Measurements from ENCODE around the gene CDH1.

The CDH1 gene

GRCh38 chr16:68770671-68771070 lies 33.6 kb downstream of the CDH1 start:
- TF ChIP-seq FOXM1 (IDR thresholded peaks at IDR 0.05; ENCODE audit: borderline replicate concordance, low read depth): no peak
- TF ChIP-seq, protein P1, sequence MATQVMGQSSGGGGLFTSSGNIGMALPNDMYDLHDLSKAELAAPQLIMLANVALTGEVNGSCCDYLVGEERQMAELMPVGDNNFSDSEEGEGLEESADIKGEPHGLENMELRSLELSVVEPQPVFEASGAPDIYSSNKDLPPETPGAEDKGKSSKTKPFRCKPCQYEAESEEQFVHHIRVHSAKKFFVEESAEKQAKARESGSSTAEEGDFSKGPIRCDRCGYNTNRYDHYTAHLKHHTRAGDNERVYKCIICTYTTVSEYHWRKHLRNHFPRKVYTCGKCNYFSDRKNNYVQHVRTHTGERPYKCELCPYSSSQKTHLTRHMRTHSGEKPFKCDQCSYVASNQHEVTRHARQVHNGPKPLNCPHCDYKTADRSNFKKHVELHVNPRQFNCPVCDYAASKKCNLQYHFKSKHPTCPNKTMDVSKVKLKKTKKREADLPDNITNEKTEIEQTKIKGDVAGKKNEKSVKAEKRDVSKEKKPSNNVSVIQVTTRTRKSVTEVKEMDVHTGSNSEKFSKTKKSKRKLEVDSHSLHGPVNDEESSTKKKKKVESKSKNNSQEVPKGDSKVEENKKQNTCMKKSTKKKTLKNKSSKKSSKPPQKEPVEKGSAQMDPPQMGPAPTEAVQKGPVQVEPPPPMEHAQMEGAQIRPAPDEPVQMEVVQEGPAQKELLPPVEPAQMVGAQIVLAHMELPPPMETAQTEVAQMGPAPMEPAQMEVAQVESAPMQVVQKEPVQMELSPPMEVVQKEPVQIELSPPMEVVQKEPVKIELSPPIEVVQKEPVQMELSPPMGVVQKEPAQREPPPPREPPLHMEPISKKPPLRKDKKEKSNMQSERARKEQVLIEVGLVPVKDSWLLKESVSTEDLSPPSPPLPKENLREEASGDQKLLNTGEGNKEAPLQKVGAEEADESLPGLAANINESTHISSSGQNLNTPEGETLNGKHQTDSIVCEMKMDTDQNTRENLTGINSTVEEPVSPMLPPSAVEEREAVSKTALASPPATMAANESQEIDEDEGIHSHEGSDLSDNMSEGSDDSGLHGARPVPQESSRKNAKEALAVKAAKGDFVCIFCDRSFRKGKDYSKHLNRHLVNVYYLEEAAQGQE (IDR thresholded peaks at IDR 0.05; ENCODE audit: low read depth): no peak
- no peak for TF ChIP-seq ZBTB7A (IDR thresholded peaks at IDR 0.05; ENCODE audit: low read depth)
- TF ChIP-seq TAF1 (IDR thresholded peaks at IDR 0.05; ENCODE audit: low read depth): no peak
- TF ChIP-seq RAD21 (IDR thresholded peaks at IDR 0.05; ENCODE audit: low read depth): no peak
- TF ChIP-seq EP300 (IDR thresholded peaks at IDR 0.05; ENCODE audit: borderline replicate concordance): no peak
- TF ChIP-seq NFIC (IDR thresholded peaks at IDR 0.05): no peak
- TF ChIP-seq MAX (IDR thresholded peaks at IDR 0.05): no peak
- TF ChIP-seq CEBPB (IDR thresholded peaks at IDR 0.05): no peak
- TF ChIP-seq, protein P2, sequence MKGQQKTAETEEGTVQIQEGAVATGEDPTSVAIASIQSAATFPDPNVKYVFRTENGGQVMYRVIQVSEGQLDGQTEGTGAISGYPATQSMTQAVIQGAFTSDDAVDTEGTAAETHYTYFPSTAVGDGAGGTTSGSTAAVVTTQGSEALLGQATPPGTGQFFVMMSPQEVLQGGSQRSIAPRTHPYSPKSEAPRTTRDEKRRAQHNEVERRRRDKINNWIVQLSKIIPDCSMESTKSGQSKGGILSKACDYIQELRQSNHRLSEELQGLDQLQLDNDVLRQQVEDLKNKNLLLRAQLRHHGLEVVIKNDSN (IDR thresholded peaks at IDR 0.05): no peak
- no peak for TF ChIP-seq TCF12 (IDR thresholded peaks at IDR 0.05; ENCODE audit: low read depth)
- no peak for TF ChIP-seq TEAD4 (IDR thresholded peaks at IDR 0.05)
- no peak for TF ChIP-seq YY1 (IDR thresholded peaks at IDR 0.05; ENCODE audit: low read depth)
- TF ChIP-seq EGR1 (IDR thresholded peaks at IDR 0.05): no peak

GRCh38 chr16:68772030-68772681 lies 35.1 kb downstream of the CDH1 start:
- TF ChIP-seq YY1 (IDR thresholded peaks at IDR 0.05; ENCODE audit: low read depth) (no peak), MAX (IDR thresholded peaks at IDR 0.05) (no peak), CEBPB (IDR thresholded peaks at IDR 0.05) (no peak), EP300 (IDR thresholded peaks at IDR 0.05; ENCODE audit: borderline replicate concordance) (no peak), TEAD4 (IDR thresholded peaks at IDR 0.05) (no peak), EGR1 (IDR thresholded peaks at IDR 0.05) (no peak), FOXM1 (IDR thresholded peaks at IDR 0.05; ENCODE audit: borderline replicate concordance, low read depth) (no peak), RAD21 (IDR thresholded peaks at IDR 0.05; ENCODE audit: low read depth) (no peak), TCF12 (IDR thresholded peaks at IDR 0.05; ENCODE audit: low read depth) (no peak), ZBTB7A (IDR thresholded peaks at IDR 0.05; ENCODE audit: low read depth) (no peak), TAF1 (IDR thresholded peaks at IDR 0.05; ENCODE audit: low read depth) (no peak)
- TF ChIP-seq, protein P1 (IDR thresholded peaks at IDR 0.05; ENCODE audit: low read depth): no peak
- TF ChIP-seq, protein P2 (IDR thresholded peaks at IDR 0.05): no peak

DNA sequence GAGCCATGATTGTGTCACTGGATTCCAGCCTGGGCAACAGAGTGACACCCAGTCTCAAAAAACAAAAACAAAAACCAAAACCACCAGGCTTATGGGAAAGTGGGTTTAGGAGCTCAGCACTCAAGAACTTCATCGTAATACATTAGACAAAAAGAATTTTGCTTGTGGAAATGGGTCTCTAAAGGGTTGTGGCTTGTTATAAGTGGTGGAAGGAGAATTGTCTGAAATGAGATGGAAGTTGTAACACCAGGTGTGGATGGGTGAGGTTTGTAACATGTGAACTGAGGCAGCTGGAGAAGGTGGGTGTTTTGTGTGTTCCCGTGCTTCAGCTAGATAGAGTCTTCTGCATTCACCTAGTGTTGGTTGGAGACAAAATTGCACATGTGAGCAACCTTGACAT lies 35.8 kb downstream of the CDH1 start:
- no peak for TF ChIP-seq EGR1 (IDR thresholded peaks at IDR 0.05)

DNA sequence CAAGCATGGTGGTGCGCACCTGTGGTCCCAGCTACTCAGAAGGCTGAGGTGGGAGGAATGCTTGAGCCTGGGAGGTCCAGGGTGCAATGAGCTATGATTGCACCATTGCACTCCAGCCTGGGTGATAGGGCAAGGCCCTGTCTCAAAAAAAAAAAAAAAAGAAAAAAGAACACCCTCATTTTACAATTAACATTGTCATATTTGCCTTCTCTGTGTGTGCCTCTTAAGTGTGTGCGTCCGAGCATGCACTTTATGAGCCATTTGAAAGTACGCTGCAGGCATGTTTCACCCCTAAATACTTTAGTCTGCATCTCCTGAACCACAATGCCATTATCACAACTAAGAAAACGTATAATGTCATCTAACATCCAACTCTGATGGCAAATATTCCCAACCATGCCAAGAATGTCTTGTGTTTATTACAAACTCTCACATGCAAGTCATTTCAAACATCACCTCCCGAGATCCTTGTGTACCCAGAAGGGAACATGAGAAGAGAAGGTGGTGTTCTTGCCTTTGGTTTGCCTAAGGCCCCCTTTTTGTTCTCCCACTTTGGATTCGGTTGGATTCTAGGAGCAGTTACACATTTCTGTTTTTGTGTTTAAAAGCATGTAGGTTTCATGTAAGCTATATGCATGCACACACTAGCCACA lies 38.0 kb downstream of the CDH1 start:
- TF ChIP-seq YY1 (IDR thresholded peaks at IDR 0.05; ENCODE audit: low read depth) (no peak), MAX (IDR thresholded peaks at IDR 0.05) (no peak), CREB1 (IDR thresholded peaks at IDR 0.05; ENCODE audit: low read depth) (no peak), TEAD4 (IDR thresholded peaks at IDR 0.05) (no peak), FOXM1 (IDR thresholded peaks at IDR 0.05; ENCODE audit: borderline replicate concordance, low read depth) (no peak), TAF1 (IDR thresholded peaks at IDR 0.05; ENCODE audit: low read depth) (no peak), EGR1 (IDR thresholded peaks at IDR 0.05) (no peak), TCF12 (IDR thresholded peaks at IDR 0.05; ENCODE audit: low read depth) (no peak), NFIC (IDR thresholded peaks at IDR 0.05) (no peak), ZBTB7A (IDR thresholded peaks at IDR 0.05; ENCODE audit: low read depth) (no peak), RAD21 (IDR thresholded peaks at IDR 0.05; ENCODE audit: low read depth) (no peak), CEBPB (IDR thresholded peaks at IDR 0.05) (no peak), EP300 (IDR thresholded peaks at IDR 0.05; ENCODE audit: borderline replicate concordance) (no peak)
- TF ChIP-seq, protein P1 (IDR thresholded peaks at IDR 0.05; ENCODE audit: low read depth): no peak
- TF ChIP-seq, protein P2 (IDR thresholded peaks at IDR 0.05): no peak

All from Ishikawa (cell line).